Neutrophil (primary cell): Measurements from ENCODE around the gene SUGCT.

ENCODE experiments used
- H3K27ac ChIP-seq: fragments of 200-600 bp; sonication (generic); 2 replicates; pipeline ENCODE4 v1.5.1; 2016; ENCODE audit warnings: mild to moderate bottlenecking, moderate library complexity
- H3K27me3 ChIP-seq: fragments of 200-600 bp; sonication (generic); 2 replicates; pipeline ENCODE4 v1.6.0; 2016; ENCODE audit warnings: mild to moderate bottlenecking
- H3K36me3 ChIP-seq: fragments of 200-600 bp; sonication (generic); 2 replicates; pipeline ENCODE4 v1.5.1; 2017
- H3K4me1 ChIP-seq, 2 experiments: fragments of 200-600 bp in 1 of 2; sonication (generic) in 1 of 2; 1 replicate in 1 of 2; 2 replicates in 1 of 2; pipeline versions ENCODE4 v1.5.1 to v1.6.1; 2013 to 2016; ENCODE audit warnings: low read depth in 1 of 2, low read length in 1 of 2, mild to moderate bottlenecking in 1 of 2, moderate library complexity in 1 of 2; ENCODE audit not compliant: control insufficient read depth in 1 of 2, insufficient read depth in 1 of 2
- H3K4me3 ChIP-seq, 2 experiments: fragments of 200-600 bp in 1 of 2; sonication (generic) in 1 of 2; 1 replicate in 1 of 2; 2 replicates in 1 of 2; pipeline ENCODE4 v1.5.1; 2013 to 2016; ENCODE audit warnings: low read depth in 1 of 2, low read length in 1 of 2, mild to moderate bottlenecking in 1 of 2, moderate library complexity in 1 of 2
- H3K9me3 ChIP-seq: fragments of 200-600 bp; sonication (generic); 2 replicates; pipeline ENCODE4 v1.5.1; 2016
- CTCF ChIP-seq: fragments of 200-600 bp; sonication (generic); IDR thresholded peaks from 2 replicates; pipeline ENCODE4 v1.5.1; 2016; ENCODE audit warnings: antibody characterized with exemption

The SUGCT gene

GRCh38 chr7:40535678-40536077, 400.9 kb downstream of the SUGCT start:
- Histone ChIP-seq H3K4me3 (no peak overlapping the region), H3K4me1 (peaks cover 0 to 3% of the 10 kb centered on the region in 2 experiments), H3K9me3 (no peaks in the 10 kb centered on the region), H3K27ac (no peak overlapping the region), H3K36me3 (no peaks in the 10 kb centered on the region), H3K27me3 (no peaks in the 10 kb centered on the region)
- TF ChIP-seq CTCF = no peak

GRCh38 chr7:40536421-40536820, 401.6 kb downstream of the SUGCT start:
- Histone ChIP-seq H3K4me3 (no peak overlapping the region), H3K36me3 (no peaks in the 10 kb centered on the region), H3K4me1 (peaks cover 0 to 11% of the 10 kb centered on the region in 2 experiments), H3K27ac (no peak overlapping the region), H3K27me3 (no peaks in the 10 kb centered on the region), H3K9me3 (no peaks in the 10 kb centered on the region)
- no peak for TF ChIP-seq CTCF

GRCh38 chr7:40538281-40538680, 403.5 kb downstream of the SUGCT start:
- H3K36me3 ChIP-seq = no peaks in the 10 kb centered on the region

GRCh38 chr7:40541336-40541735, 406.5 kb downstream of the SUGCT start:
- Histone ChIP-seq H3K36me3 (no peaks in the 10 kb centered on the region), H3K4me1 (peaks cover 5 to 20% of the 10 kb centered on the region in 2 experiments), H3K27ac (no peak overlapping the region), H3K27me3 (no peaks in the 10 kb centered on the region), H3K9me3 (no peaks in the 10 kb centered on the region), H3K4me3 (no peak overlapping the region)
- TF ChIP-seq CTCF = no peak

More at GRCh38 chr7:40538281-40538680, 403.5 kb downstream of the SUGCT start:
- H3K4me3 ChIP-seq = no peak overlapping the region
- H3K4me1 ChIP-seq = peaks cover 0 to 14% of the 10 kb centered on the region in 2 experiments
- no peaks in the 10 kb centered on the region for H3K9me3 ChIP-seq
- H3K27ac ChIP-seq = no peak overlapping the region
- no peaks in the 10 kb centered on the region for H3K27me3 ChIP-seq
- TF ChIP-seq CTCF = no peak

GRCh38 chr7:40542982-40543741, 408.4 kb downstream of the SUGCT start:
- no peak overlapping the region for H3K27ac ChIP-seq
- H3K9me3 ChIP-seq = no peaks in the 10 kb centered on the region
- H3K4me1 ChIP-seq = peaks cover 5 to 20% of the 10 kb centered on the region in 2 experiments
- no peaks in the 10 kb centered on the region for H3K27me3 ChIP-seq
- TF ChIP-seq CTCF = no peak
- no peak overlapping the region for H3K4me3 ChIP-seq
- H3K36me3 ChIP-seq = no peaks in the 10 kb centered on the region
